ENCODE measurements around the gene SERINC2.

GRCh38 chr1:31422505-31423319, 9.7 kb downstream of the SERINC2 start:
- no peak for TF ChIP-seq BHLHE40 (IDR thresholded peaks at IDR 0.05; ENCODE audit: low read depth, low read length)
- TF ChIP-seq POLR2A (IDR thresholded peaks at IDR 0.05; ENCODE audit: low read length) = no peak
- no peak for TF ChIP-seq NFE2L2 (conservative IDR thresholded peaks at IDR 0.05; ENCODE audit: low read length)
- TF ChIP-seq RFX5 (IDR thresholded peaks at IDR 0.05) = no peak
- TF ChIP-seq, protein P1, sequence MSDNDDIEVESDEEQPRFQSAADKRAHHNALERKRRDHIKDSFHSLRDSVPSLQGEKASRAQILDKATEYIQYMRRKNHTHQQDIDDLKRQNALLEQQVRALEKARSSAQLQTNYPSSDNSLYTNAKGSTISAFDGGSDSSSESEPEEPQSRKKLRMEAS (IDR thresholded peaks at IDR 0.05) = no peak
